HEK293 (cell line): ENCODE results near the gene CCDC73.

ENCODE experiments used
- CTCF ChIA-PET: fragments of 350-600 bp; formaldehyde crosslinking; extraction: SDS; loops from one replicate; lab custom pipeline; 2021; ENCODE audit warnings: antibody characterized with exemption; lab: Yijun Ruan, JAX
- POLR2A ChIA-PET: fragments of 300-600 bp; formaldehyde crosslinking; extraction: SDS; loops from one replicate; lab custom pipeline; 2020; ENCODE audit warnings: antibody characterized with exemption, inconsistent platforms; lab: Yijun Ruan, JAX
- H3K27ac ChIP-seq: fragments of 200-500 bp; sonication (Bioruptor generic); 2 replicates; pipeline ENCODE4 v1.5.1; 2014; ENCODE audit warnings: low read depth, low read length, control low read depth, inconsistent platforms; ENCODE audit errors: extremely low read depth
- H3K36me3 ChIP-seq, 2 experiments: fragments of 200-500 bp in 1 of 2; sonication (Bioruptor generic) in 1 of 2; 1 replicate in 1 of 2; 2 replicates in 1 of 2; pipeline ENCODE4 v1.5.1; 2014 to 2017; ENCODE audit warnings: inconsistent platforms in 2 of 2, low read length in 2 of 2; ENCODE audit not compliant: control insufficient read depth in 2 of 2, insufficient read depth in 1 of 2
- H3K4me1 ChIP-seq: fragments of 200-500 bp; sonication (Bioruptor generic); 2 replicates; pipeline ENCODE4 v1.5.1; 2014; ENCODE audit warnings: mild to moderate bottlenecking, low read length, inconsistent platforms; ENCODE audit not compliant: control insufficient read depth, insufficient read depth
- H3K4me3 ChIP-seq: 2 replicates; pipeline ENCODE4 v1.5.1; 2011; ENCODE audit warnings: low read depth, mild to moderate bottlenecking, control low read depth, low read length, moderate library complexity
- H3K9me3 ChIP-seq: fragments of 200-500 bp; sonication (Bioruptor generic); 2 replicates; pipeline ENCODE4 v1.5.1; 2014; ENCODE audit warnings: low read depth, low read length, inconsistent platforms; ENCODE audit not compliant: control insufficient read depth, insufficient read depth
- GLIS2 ChIP-seq: fragments of 450-650 bp; formaldehyde crosslinking; IDR thresholded peaks from 2 replicates; pipeline ENCODE4 v1.5.1; 2016; ENCODE audit warnings: missing biosample characterization, missing genetic modification characterization
- MEIS1 ChIP-seq: sonication (generic); formaldehyde crosslinking; IDR thresholded peaks from 2 replicates; pipeline ENCODE4 v1.8.1; 2022; ENCODE audit warnings: missing genetic modification reagents, mild to moderate bottlenecking, borderline replicate concordance
- YY2 ChIP-seq: fragments of 450-650 bp; formaldehyde crosslinking; IDR thresholded peaks from 2 replicates; pipeline ENCODE4 v1.5.1; 2016; ENCODE audit warnings: missing biosample characterization, missing genetic modification characterization
- ZBTB1 ChIP-seq: fragments of 450-650 bp; formaldehyde crosslinking; IDR thresholded peaks from 2 replicates; pipeline ENCODE4 v1.5.1; 2016; ENCODE audit warnings: missing biosample characterization, missing genetic modification characterization
- ZBTB17 ChIP-seq: fragments of 450-650 bp; formaldehyde crosslinking; IDR thresholded peaks from 2 replicates; pipeline ENCODE4 v1.5.1; 2016; ENCODE audit warnings: missing biosample characterization, missing genetic modification characterization
- ZNF132 ChIP-seq: fragments of 450-650 bp; formaldehyde crosslinking; IDR thresholded peaks from 2 replicates; pipeline ENCODE4 v1.5.1; 2017; ENCODE audit warnings: missing biosample characterization, missing genetic modification characterization, borderline replicate concordance
- ZNF174 ChIP-seq: fragments of 450-650 bp; formaldehyde crosslinking; IDR thresholded peaks from 2 replicates; pipeline ENCODE4 v1.5.0; 2017; ENCODE audit warnings: missing biosample characterization, mild to moderate bottlenecking, missing genetic modification characterization
- ZNF2 ChIP-seq: fragments of 450-650 bp; formaldehyde crosslinking; IDR thresholded peaks from 2 replicates; pipeline ENCODE4 v1.5.1; 2016; ENCODE audit warnings: missing biosample characterization, missing genetic modification characterization
- ZNF350 ChIP-seq: fragments of 450-650 bp; formaldehyde crosslinking; IDR thresholded peaks from 2 replicates; pipeline ENCODE4 v1.5.0; 2017; ENCODE audit warnings: missing biosample characterization, mild to moderate bottlenecking, missing genetic modification characterization
- ZNF473 ChIP-seq: fragments of 450-650 bp; formaldehyde crosslinking; IDR thresholded peaks from 2 replicates; pipeline ENCODE4 v1.5.1; 2017; ENCODE audit warnings: missing biosample characterization, missing genetic modification characterization
- ZNF549 ChIP-seq: fragments of 450-650 bp; IDR thresholded peaks from 2 replicates; pipeline ENCODE4 v1.5.1; 2018; ENCODE audit warnings: missing biosample characterization, missing genetic modification characterization, mild to moderate bottlenecking, inconsistent platforms, moderate library complexity
- ZNF555 ChIP-seq: fragments of 450-650 bp; formaldehyde crosslinking; conservative IDR thresholded peaks from 2 replicates; pipeline ENCODE4 v1.5.1; 2017; ENCODE audit warnings: missing biosample characterization, mild to moderate bottlenecking, missing genetic modification characterization, inconsistent platforms
- ZNF571 ChIP-seq: fragments of 450-650 bp; formaldehyde crosslinking; IDR thresholded peaks from 2 replicates; pipeline ENCODE4 v1.5.0; 2017; ENCODE audit warnings: missing biosample characterization, missing genetic modification characterization
- ZNF654 ChIP-seq: fragments of 450-650 bp; formaldehyde crosslinking; IDR thresholded peaks from 2 replicates; pipeline ENCODE4 v1.5.1; 2016; ENCODE audit warnings: low read depth, missing biosample characterization, missing genetic modification characterization
- TF ChIP-seq, protein P1 (sequence below): fragments of 450-650 bp; formaldehyde crosslinking; IDR thresholded peaks from 2 replicates; pipeline ENCODE4 v1.5.1; 2016; ENCODE audit warnings: missing biosample characterization, missing genetic modification characterization
- TF ChIP-seq, protein P2 (sequence below): fragments of 450-650 bp; formaldehyde crosslinking; IDR thresholded peaks from 2 replicates; pipeline ENCODE4 v1.5.1; 2016; ENCODE audit warnings: missing biosample characterization, missing genetic modification characterization, borderline replicate concordance
- TF ChIP-seq, protein P3 (sequence below): fragments of 450-650 bp; formaldehyde crosslinking; IDR thresholded peaks from 2 replicates; pipeline ENCODE4 v1.5.1; 2016; ENCODE audit warnings: missing biosample characterization, missing genetic modification characterization
- TF ChIP-seq, protein P4 (sequence below): fragments of 450-650 bp; formaldehyde crosslinking; IDR thresholded peaks from 2 replicates; pipeline ENCODE4 v1.5.1; 2016; ENCODE audit warnings: missing biosample characterization, missing genetic modification characterization
- TF ChIP-seq, protein P5 (sequence below): IDR thresholded peaks from 2 replicates; pipeline ENCODE4 v1.6.1; 2011; ENCODE audit warnings: mild to moderate bottlenecking, low read depth, low read length, borderline replicate concordance
- TF ChIP-seq, protein P6 (sequence below): fragments of 450-650 bp; formaldehyde crosslinking; IDR thresholded peaks from 2 replicates; pipeline ENCODE4; 2016; ENCODE audit warnings: missing biosample characterization, missing genetic modification characterization

CCDC73 gene

DNA sequence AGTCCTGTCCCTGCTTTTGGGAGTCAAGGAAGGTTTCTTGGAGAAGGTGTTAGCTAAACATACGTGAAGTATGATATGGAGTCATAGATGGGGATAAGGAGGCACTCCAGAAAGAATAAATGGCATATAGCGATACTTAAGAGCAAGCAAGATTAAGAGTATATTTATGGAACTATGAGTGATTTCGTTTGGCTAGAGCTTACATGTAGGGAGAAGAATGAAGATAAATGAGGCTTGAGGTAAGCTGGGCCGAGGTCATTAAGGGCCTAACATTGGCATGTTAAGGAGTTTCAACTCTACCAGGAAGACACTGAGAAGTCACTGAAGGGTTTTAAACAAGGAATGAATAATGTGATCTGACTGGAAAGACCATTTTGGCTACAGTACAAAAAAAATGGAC is 177.6 kb downstream of the CCDC73 start (continued):
- no peak for TF ChIP-seq YY2

DNA sequence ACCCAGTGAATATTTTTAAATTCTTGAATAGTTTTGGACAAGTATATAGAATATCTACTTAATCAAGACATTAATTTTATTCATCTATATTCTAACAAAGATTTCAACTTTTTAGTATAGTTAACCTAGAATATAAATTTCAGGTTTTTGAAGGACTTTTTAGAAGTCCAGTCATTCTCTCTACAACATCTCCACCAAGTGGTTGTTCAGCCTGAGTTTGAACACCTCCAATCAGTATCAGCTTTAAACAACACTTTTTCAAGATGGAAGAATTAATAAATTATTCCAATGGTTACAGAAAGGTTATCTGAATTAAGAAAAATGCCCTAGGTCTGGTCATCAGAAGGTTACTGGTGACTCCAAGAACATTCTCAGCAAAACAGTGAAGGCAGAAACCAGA is 179.0 kb downstream of the CCDC73 start:
- no peak for TF ChIP-seq GLIS2 (tag by site-specific recombination)
- TF ChIP-seq ZNF654 (tag by site-specific recombination), result peak; percentile 37
- no peak for TF ChIP-seq ZNF555 (tag by site-specific recombination)
- no peak for TF ChIP-seq ZBTB17 (tag by site-specific recombination)
- TF ChIP-seq, protein P1, sequence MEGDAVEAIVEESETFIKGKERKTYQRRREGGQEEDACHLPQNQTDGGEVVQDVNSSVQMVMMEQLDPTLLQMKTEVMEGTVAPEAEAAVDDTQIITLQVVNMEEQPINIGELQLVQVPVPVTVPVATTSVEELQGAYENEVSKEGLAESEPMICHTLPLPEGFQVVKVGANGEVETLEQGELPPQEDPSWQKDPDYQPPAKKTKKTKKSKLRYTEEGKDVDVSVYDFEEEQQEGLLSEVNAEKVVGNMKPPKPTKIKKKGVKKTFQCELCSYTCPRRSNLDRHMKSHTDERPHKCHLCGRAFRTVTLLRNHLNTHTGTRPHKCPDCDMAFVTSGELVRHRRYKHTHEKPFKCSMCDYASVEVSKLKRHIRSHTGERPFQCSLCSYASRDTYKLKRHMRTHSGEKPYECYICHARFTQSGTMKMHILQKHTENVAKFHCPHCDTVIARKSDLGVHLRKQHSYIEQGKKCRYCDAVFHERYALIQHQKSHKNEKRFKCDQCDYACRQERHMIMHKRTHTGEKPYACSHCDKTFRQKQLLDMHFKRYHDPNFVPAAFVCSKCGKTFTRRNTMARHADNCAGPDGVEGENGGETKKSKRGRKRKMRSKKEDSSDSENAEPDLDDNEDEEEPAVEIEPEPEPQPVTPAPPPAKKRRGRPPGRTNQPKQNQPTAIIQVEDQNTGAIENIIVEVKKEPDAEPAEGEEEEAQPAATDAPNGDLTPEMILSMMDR, result no peak
- no peak for TF ChIP-seq ZNF174 (tag by site-specific recombination)
- H3K4me3 ChIP-seq, result no peak overlapping the region
- ChIA-PET POLR2A (no interaction called here), CTCF (interaction anchor here (0.6 to 1.4 kb wide), 7 partner anchors 141 to 301 kb away, joined by 3 to 7 read pairs (median 4); no protein-coding TSS in a partner anchor)
- no peaks in the 10 kb centered on the region for H3K9me3 ChIP-seq
- no peak overlapping the region for H3K27ac ChIP-seq
- no peaks in the 10 kb centered on the region for H3K36me3 ChIP-seq
- H3K4me1 ChIP-seq, result no peaks in the 10 kb centered on the region

DNA sequence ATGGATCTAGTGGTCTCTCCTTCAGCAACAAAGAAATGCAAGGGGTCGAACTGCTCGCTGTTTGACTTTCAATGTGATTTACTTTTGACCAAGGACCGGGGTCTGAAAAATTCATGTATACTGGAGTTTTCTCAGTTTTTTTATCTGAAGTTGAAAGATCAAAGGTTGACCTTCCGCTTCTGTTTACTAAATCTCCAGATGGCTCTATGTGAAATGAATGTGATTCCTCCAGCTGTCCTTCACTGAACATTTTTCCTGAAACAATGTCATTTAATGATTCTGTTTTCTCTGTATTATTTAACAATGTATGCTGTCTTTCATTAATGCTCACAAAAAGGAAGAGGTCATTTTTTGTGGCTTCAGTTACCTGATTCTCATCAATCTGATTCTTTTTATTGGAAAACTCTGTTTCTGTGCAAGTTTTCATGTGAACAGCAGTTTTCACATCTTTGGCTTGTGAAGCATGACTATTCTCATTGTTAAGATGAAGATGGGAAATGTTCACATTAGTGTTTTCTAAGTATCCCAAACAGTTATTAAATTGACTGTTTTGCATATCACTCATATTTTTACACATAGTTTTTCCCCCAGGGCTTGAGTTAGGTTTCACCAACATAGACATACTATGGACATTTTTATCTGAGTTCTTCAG is 180.8 kb downstream of the CCDC73 start:
- H3K9me3 ChIP-seq, result no peaks in the 10 kb centered on the region
- no peaks in the 10 kb centered on the region for H3K36me3 ChIP-seq
- ChIA-PET CTCF (no interaction called here), POLR2A (no interaction called here)
- TF ChIP-seq, protein P2, sequence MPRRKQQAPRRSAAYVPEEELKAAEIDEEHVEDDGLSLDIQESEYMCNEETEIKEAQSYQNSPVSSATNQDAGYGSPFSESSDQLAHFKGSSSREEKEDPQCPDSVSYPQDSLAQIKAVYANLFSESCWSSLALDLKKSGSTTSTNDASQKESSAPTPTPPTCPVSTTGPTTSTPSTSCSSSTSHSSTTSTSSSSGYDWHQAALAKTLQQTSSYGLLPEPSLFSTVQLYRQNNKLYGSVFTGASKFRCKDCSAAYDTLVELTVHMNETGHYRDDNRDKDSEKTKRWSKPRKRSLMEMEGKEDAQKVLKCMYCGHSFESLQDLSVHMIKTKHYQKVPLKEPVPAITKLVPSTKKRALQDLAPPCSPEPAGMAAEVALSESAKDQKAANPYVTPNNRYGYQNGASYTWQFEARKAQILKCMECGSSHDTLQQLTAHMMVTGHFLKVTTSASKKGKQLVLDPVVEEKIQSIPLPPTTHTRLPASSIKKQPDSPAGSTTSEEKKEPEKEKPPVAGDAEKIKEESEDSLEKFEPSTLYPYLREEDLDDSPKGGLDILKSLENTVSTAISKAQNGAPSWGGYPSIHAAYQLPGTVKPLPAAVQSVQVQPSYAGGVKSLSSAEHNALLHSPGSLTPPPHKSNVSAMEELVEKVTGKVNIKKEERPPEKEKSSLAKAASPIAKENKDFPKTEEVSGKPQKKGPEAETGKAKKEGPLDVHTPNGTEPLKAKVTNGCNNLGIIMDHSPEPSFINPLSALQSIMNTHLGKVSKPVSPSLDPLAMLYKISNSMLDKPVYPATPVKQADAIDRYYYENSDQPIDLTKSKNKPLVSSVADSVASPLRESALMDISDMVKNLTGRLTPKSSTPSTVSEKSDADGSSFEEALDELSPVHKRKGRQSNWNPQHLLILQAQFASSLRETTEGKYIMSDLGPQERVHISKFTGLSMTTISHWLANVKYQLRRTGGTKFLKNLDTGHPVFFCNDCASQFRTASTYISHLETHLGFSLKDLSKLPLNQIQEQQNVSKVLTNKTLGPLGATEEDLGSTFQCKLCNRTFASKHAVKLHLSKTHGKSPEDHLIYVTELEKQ, result no peak
- TF ChIP-seq, protein P3, sequence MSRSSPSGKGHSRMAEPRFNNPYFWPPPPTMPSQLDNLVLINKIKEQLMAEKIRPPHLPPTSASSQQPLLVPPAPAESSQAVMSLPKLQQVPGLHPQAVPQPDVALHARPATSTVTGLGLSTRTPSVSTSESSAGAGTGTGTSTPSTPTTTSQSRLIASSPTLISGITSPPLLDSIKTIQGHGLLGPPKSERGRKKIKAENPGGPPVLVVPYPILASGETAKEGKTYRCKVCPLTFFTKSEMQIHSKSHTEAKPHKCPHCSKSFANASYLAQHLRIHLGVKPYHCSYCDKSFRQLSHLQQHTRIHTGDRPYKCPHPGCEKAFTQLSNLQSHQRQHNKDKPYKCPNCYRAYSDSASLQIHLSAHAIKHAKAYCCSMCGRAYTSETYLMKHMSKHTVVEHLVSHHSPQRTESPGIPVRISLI (tag by site-specific recombination), result no peak
- no peak for TF ChIP-seq ZNF2 (tag by site-specific recombination)
- no peak for TF ChIP-seq ZBTB1
- TF ChIP-seq MEIS1 (CRISPR knock-in tag), result no peak
- no peak for TF ChIP-seq ZNF571 (tag by site-specific recombination)
- TF ChIP-seq, protein P4, sequence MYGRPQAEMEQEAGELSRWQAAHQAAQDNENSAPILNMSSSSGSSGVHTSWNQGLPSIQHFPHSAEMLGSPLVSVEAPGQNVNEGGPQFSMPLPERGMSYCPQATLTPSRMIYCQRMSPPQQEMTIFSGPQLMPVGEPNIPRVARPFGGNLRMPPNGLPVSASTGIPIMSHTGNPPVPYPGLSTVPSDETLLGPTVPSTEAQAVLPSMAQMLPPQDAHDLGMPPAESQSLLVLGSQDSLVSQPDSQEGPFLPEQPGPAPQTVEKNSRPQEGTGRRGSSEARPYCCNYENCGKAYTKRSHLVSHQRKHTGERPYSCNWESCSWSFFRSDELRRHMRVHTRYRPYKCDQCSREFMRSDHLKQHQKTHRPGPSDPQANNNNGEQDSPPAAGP (tag by site-specific recombination), result no peak
- TF ChIP-seq, protein P5, sequence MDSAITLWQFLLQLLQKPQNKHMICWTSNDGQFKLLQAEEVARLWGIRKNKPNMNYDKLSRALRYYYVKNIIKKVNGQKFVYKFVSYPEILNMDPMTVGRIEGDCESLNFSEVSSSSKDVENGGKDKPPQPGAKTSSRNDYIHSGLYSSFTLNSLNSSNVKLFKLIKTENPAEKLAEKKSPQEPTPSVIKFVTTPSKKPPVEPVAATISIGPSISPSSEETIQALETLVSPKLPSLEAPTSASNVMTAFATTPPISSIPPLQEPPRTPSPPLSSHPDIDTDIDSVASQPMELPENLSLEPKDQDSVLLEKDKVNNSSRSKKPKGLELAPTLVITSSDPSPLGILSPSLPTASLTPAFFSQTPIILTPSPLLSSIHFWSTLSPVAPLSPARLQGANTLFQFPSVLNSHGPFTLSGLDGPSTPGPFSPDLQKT, result no peak
- no peak for TF ChIP-seq ZNF549
- TF ChIP-seq ZNF350, result no peak
- TF ChIP-seq, protein P6, sequence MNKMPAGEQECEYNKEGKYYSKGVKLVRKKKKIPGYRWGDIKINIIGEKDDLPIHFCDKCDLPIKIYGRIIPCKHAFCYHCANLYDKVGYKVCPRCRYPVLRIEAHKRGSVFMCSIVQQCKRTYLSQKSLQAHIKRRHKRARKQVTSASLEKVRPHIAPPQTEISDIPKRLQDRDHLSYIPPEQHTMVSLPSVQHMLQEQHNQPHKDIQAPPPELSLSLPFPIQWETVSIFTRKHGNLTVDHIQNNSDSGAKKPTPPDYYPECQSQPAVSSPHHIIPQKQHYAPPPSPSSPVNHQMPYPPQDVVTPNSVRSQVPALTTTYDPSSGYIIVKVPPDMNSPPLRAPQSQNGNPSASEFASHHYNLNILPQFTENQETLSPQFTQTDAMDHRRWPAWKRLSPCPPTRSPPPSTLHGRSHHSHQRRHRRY (tag by site-specific recombination), result no peak
- no peak for TF ChIP-seq ZNF132
- TF ChIP-seq ZNF473 (tag by site-specific recombination), result no peak
- no peak overlapping the region for H3K4me3 ChIP-seq
- no peak overlapping the region for H3K27ac ChIP-seq
- H3K4me1 ChIP-seq, result no peaks in the 10 kb centered on the region
